ENCODE measurements around the gene FBXL19. TPM values are rescaled to one million over a fixed set of nuclear protein-coding genes. Genes with fewer than 3 reads are reported as not detected.
A peak's percentile ranks its signal among the peaks of the same experiment; 100 is the strongest.

Gene FBXL19
- total and polyA plus RNA-seq, 9 of the 15 experiments (the other 6 are each of a cell fraction or from before 2014, with no cell fraction given) = 0.13 to 48.0 (median 13.5) TPM; not detected in 1

DNA sequence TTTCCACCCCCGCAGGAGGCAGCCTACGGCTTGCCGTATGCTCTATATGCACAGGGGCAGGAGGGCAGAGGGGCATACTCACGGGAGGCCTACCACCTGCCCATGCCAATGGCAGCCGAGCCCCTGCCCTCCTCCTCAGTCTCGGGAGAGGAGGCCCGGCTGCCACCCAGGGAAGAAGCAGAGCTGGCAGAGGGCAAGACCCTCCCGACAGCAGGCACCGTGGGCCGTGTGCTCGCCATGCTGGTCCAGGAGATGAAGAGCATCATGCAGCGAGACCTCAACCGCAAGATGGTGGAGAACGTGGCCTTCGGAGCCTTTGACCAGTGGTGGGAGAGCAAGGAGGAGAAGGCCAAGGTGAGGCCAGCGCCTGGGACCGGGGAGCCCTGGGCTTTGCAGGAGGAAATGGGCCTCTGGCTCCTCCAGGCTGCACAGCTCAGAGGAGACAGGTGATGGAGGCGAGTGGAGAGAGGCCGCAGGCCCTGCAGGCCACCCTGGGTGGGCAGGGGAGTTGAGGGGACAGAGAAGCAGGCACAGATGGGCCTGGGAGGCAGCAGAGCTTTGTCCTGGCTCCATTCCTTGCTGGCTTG lies 42.8 kb downstream of the FBXL19 start:
- TF ChIP-seq POLR2A (conservative IDR thresholded peaks at IDR 0.05) (peak; percentile 61; the same call in 1 of the 2 replicates), POLR2B (IDR thresholded peaks at IDR 0.05; ENCODE audit: low read depth, partially characterized antibody) (peak; percentile 27), NFIC (IDR thresholded peaks at IDR 0.05) (no peak), CREBBP (IDR thresholded peaks at IDR 0.05; ENCODE audit: low read depth, low read length) (no peak), POLR2G (IDR thresholded peaks at IDR 0.05; ENCODE audit: low read depth, low read length) (peak; percentile 73), RBM22 (IDR thresholded peaks at IDR 0.05; ENCODE audit: low read depth, low read length, poor library complexity, severe bottlenecking) (peak; percentile 60), RBFOX2 (IDR thresholded peaks at IDR 0.05; ENCODE audit: low read depth, low read length) (peak; percentile 70), SUPT5H (IDR thresholded peaks at IDR 0.05) (peak; percentile 56), POLR2AphosphoS5 (IDR thresholded peaks at IDR 0.05; ENCODE audit: control insufficient read depth, insufficient read depth, low read depth, low read length) (peak; percentile 36; the same call in 1 of the 2 replicates)
- Histone ChIP-seq H3K4me1 (replicated peaks in 1 of 2; ENCODE audit: control insufficient read depth in 2 of 2, insufficient read depth in 2 of 2, low read length in 2 of 2) (peaks cover 0 to 7% of the 10 kb centered on the region in 2 experiments; a peak in 1 of 5 replicates), H3K27ac (ENCODE audit: extremely low read depth, low read depth, low read length) (no peak overlapping the region), H3K4me2 (ENCODE audit: insufficient read depth, low read length) (no peak overlapping the region), H3K9me1 (ENCODE audit: control insufficient read depth, insufficient read depth, low read length) (no peaks in the 10 kb centered on the region), H2AFZ (ENCODE audit: low read depth, low read length) (no peak overlapping the region), H3K79me2 (ENCODE audit: control insufficient read depth, insufficient read depth, low read length) (0 out of 3 replicates have a peak, but pooled peaks cover under 1% of the 10 kb centered on the region), H3K9me3 (replicated peaks; ENCODE audit: control insufficient read depth, insufficient read depth, low read depth, low read length) (no peaks in the 10 kb centered on the region), H3K27me3 (ENCODE audit: control insufficient read depth in 2 of 2, insufficient read depth in 2 of 2, low read length in 2 of 2) (no peaks in the 10 kb centered on the region), H4K20me1 (replicated peaks; ENCODE audit: control insufficient read depth, insufficient read depth, low read length) (no peaks in the 10 kb centered on the region), H3K9ac (ENCODE audit: insufficient read depth in 1 of 2, low read depth in 2 of 2, low read length in 2 of 2) (no peak overlapping the region; a peak in 1 of 4 replicates), H3K36me3 (ENCODE audit: control insufficient read depth, insufficient read depth, low read length) (peaks cover 91% of the 10 kb centered on the region; the same call in 2 of the 3 replicates), H3K4me3 (no peak overlapping the region)
- no peak for FAIRE-seq
- 97% methylated on average over 16 of the region's 19 CpGs for WGBS (ENCODE audit: insufficient coverage, low coverage, missing lambda C conversion rate)
- BruUV-seq (replicated peaks) = no TSS peak
- CTCF ChIA-PET (ENCODE audit: low intra/inter-chr PET ratio) = no interaction called here
- no peak for DNase-seq (ENCODE audit: extremely low read depth in 1 of 4, low spot score in 3 of 4)
- POLR2A ChIA-PET = interaction anchor here (0.7 to 2.5 kb wide), 4 partner anchors 14 to 492 kb away, joined by 3 to 7 read pairs (median 4); no protein-coding TSS in a partner anchor
- no peak for ATAC-seq
- intact Hi-C loops (cut with micrococcal nuclease) (no loop called here), in situ Hi-C loops (cut with MboI) (loop anchor here (25.0 kb wide), 1 partner anchor 896 kb away; the partner anchor contains the start of gene ZNF267)

All from K562 (cell line).